ENCODE results near the gene CIDEB.

DNA sequence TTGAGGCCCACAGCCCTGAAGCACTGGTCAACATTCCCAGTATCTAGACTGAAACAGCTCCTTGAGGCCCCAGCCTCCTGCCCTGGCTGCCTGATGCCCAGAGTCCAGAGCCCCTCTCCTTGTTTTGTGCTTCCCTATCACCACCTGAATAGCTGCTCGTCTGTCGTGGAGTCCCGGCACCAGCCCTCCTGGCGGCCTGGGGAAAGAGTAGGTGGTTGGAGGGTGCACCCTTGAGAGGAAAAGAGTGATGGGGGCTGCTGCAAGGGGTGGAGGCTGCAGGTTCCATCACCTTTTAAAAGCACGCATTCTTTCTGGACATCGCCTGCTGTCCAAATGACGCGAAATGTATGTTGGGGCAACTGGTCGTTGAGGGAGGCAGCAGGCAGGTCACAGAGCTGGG, 39.6 kb downstream of the CIDEB start:
- no peak for TF ChIP-seq CTCF (conservative IDR thresholded peaks at IDR 0.05)
- no peak for TF ChIP-seq EZH2 (IDR thresholded peaks at IDR 0.05; ENCODE audit: low read depth)

All from PC-9 (cell line).